K562 (cell line): ENCODE data around the gene MGAT1.
"Not testable (repeated sequence)": the region's sequence is repeated elsewhere in the genome, so short reads cannot be mapped to it uniquely, and the experiment has no call there.

Source experiments
- CEBPB ChIP-seq: fragments of 450-650 bp; IDR thresholded peaks from 2 replicates; pipeline ENCODE4 v1.6.1; 2016; ENCODE audit warnings: missing genetic modification characterization, missing compliant biosample characterization
- CTCF ChIP-seq, 3 experiments: IDR thresholded peaks in 2 of 3; conservative IDR thresholded peaks in 1 of 3; 2 replicates each; pipeline ENCODE4 v1.5.1; 2011 to 2012; ENCODE audit warnings: low read length in 3 of 3, mild to moderate bottlenecking in 3 of 3, control low read depth in 2 of 3, improper control_type of control experiment in 1 of 3, inconsistent platforms in 1 of 3, low read depth in 1 of 3, mixed read lengths in 1 of 3, moderate library complexity in 1 of 3; ENCODE audit not compliant: insufficient read depth in 2 of 3
- FIP1L1 ChIP-seq: fragments of 200-400 bp; formaldehyde crosslinking; IDR thresholded peaks from 2 replicates; pipeline ENCODE4 v1.6.1; 2018; ENCODE audit warnings: mild to moderate bottlenecking, low read depth, low read length; ENCODE audit not compliant: poor library complexity, severe bottlenecking
- MAFK ChIP-seq: IDR thresholded peaks from 2 replicates; pipeline ENCODE4 v1.6.1; 2011; ENCODE audit warnings: low read length, improper control_type of control experiment
- MIER1 ChIP-seq: fragments of 450-650 bp; IDR thresholded peaks from 2 replicates; pipeline ENCODE4 v1.6.1; 2016; ENCODE audit warnings: antibody characterized with exemption, mild to moderate bottlenecking, low read depth
- MYC ChIP-seq, 2 experiments: fragments of 250-450 bp in 1 of 2; sonication (Bioruptor Pico) in 1 of 2; IDR thresholded peaks; 2 replicates each; pipeline versions ENCODE4 v1.5.1 to v1.6.1; 2012 to 2021; ENCODE audit warnings: low read depth in 2 of 2, borderline replicate concordance in 1 of 2, improper control_type of control experiment in 1 of 2, low read length in 1 of 2, mild to moderate bottlenecking in 1 of 2, moderate library complexity in 1 of 2
- POLR2A ChIP-seq: fragments of 450-650 bp; conservative IDR thresholded peaks from 2 replicates; pipeline ENCODE4 v1.6.1; 2016
- RAD21 ChIP-seq, 2 experiments: fragments of 250-450 bp in 1 of 2; fragments of 450-650 bp in 1 of 2; sonication (Bioruptor Pico) in 1 of 2; formaldehyde crosslinking in 1 of 2; IDR thresholded peaks in 1 of 2; conservative IDR thresholded peaks in 1 of 2; 2 replicates each; pipeline versions ENCODE4 v1.4.0 to v1.8.0; 2020 to 2022; ENCODE audit warnings: mild to moderate bottlenecking in 2 of 2, moderate library complexity in 1 of 2
- SMAD1 ChIP-seq: fragments of 150-350 bp; IDR thresholded peaks from 2 replicates; pipeline ENCODE4 v1.6.1; 2014; ENCODE audit warnings: low read length, low read depth; ENCODE audit not compliant: partially characterized antibody
- TCF15 ChIP-seq: fragments of 250-450 bp; sonication (Bioruptor Pico); IDR thresholded peaks from 2 replicates; pipeline ENCODE4 v1.8.0; 2022; ENCODE audit warnings: moderate library complexity, mild to moderate bottlenecking, inconsistent platforms
- TCF7L2 ChIP-seq: fragments of 150-350 bp; IDR thresholded peaks from 2 replicates; pipeline ENCODE4 v1.6.1; 2016; ENCODE audit warnings: low read depth, mild to moderate bottlenecking, low read length, moderate library complexity
- ZNF449 ChIP-seq: fragments of 250-450 bp; sonication (Bioruptor Pico); IDR thresholded peaks from 2 replicates; pipeline ENCODE4 v1.8.0; 2022; ENCODE audit warnings: moderate library complexity, mild to moderate bottlenecking, inconsistent platforms
- ZNF584 ChIP-seq: fragments of 200-800 bp; sonication (Bioruptor generic); IDR thresholded peaks from 2 replicates; pipeline ENCODE4 v1.6.1; 2016; ENCODE audit warnings: low read depth, mild to moderate bottlenecking, missing genetic modification characterization, missing compliant biosample characterization

- TF ChIP-seq CTCF (IDR thresholded peaks at IDR 0.05 in 2 of 3, conservative IDR thresholded peaks at IDR 0.05 in 1 of 3; ENCODE audit: insufficient read depth in 2 of 3, low read depth in 1 of 3, low read length in 3 of 3); ZNF449 (CRISPR knock-in tag); MYC (CRISPR knock-in tag; IDR thresholded peaks at IDR 0.05; ENCODE audit: borderline replicate concordance, low read depth); FIP1L1; MAFK; POLR2A; TCF7L2; RAD21 (CRISPR knock-in tag; conservative IDR thresholded peaks at IDR 0.05 in 1 of 2, IDR thresholded peaks at IDR 0.05 in 1 of 2); MIER1; ZNF584; TCF15: not testable (repeated sequence)
- peak; percentile 49; the same call in 1 of the 2 replicates for TF ChIP-seq MYC (IDR thresholded peaks at IDR 0.05; ENCODE audit: low read depth, low read length)
- TF ChIP-seq CEBPB (tag), result peak; percentile 96
- TF ChIP-seq SMAD1, result peak; percentile 77
These were observed 20.7 kb downstream of the MGAT1 start for GRCh38 chr5:180781900-180782326.
